Measurements from ENCODE around the gene KRTAP4-2.

GRCh38 chr17:41171886-41172285 is 6.1 kb downstream of the KRTAP4-2 start:
- TF ChIP-seq CTCF (IDR thresholded peaks at IDR 0.05) (no peak), POLR2A (IDR thresholded peaks at IDR 0.05) (no peak)

All from heart left ventricle (tissue), 13 donors.